Umbilical cord (tissue), 2 donors: ENCODE measurements around the gene NBAS. TPM values are rescaled to one million over a fixed set of nuclear protein-coding genes. Genes with fewer than 3 reads are reported as not detected.
"Not testable (repeated sequence)": the region's sequence is repeated elsewhere in the genome, so short reads cannot be mapped to it uniquely, and the experiment has no call there.

Source experiments
- DNase-seq: peaks from one replicate; pipeline ENCODE4 v3.0.0-alpha.2; 2015; ENCODE audit warnings: low spot score
- total RNA-seq: library from RNA; depleted of rRNA; stranded (reverse); fragments of >200 nt; gene quantifications from one replicate; pipeline ENCODE4 v1.2.3, GENCODE V29; 2014; ENCODE audit warnings: low replicate concordance; ENCODE audit not compliant: insufficient read depth

NBAS gene
- total RNA-seq, 1 donor from 2014 or later = 116 TPM

DNA sequence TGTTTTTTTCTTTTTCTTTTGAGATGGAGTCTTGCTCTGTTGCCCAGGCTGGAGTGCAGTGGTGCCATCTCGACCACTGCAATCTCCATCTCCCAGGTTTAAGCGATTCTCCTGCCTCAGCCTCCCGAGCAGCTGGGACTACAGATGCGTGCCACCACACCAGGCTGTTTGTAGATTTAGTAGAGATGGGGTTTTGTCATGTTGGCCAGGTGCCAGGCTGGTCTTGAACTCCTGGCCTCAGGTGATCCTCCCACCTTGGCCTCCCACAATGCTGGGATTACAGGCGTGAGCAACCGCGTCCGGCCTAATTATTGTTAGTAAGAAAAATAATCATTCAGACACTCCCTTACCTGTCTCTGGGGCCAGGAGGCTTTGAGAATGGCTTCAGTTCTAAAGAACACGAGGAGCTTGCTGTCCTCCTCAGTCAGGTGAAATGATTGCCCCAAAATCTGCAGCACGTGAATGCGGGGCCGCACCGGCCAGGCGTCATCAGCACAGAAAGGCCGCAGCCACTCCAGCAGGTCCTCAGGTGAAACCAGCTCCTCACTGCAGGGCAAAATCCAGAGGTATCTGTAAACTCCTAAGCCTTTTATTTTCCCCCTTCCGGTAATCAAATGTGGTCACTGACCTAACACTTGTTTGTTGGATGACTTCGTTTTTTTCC lies 342.6 kb downstream of the NBAS start:
- DNase-seq = no peak

DNA sequence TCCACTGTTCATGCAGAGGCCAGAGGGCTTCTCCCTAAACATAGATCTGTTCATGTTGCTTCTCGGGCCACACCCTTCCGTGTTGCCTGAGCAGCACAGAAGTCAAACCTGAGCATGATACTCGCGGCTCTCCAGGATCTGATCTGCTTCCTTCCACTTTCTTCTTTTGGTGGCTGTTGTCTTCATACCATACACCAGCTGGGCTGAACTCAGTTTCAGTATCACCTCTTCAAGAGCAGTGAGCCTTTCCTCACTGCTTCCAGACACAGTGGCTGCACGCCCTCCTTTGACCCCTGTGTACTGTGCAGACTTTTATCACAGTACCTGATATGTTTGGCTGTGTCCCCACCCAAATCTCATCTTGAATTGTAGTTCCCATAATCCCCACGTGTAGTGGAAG lies 348.9 kb downstream of the NBAS start:
- DNase-seq = no peak

DNA sequence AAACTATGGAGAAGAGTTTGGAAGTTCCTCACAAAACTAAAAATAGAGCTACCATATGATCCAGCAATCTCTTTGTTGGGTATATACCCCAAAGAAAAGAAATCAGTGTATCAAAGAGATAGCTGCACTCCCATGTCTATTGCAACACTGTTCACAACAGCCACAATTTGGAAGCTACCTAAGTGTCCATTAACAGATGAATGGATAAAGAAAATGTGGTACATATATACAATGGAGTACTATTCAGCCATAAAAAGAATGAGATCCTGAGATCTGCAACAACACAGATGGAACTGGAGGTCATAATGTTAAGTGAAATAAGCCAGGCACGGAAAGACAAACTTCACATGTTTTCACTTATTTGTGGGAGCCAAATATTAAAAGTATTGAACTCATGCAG lies 350.6 kb downstream of the NBAS start:
- DNase-seq = not testable (repeated sequence)

DNA sequence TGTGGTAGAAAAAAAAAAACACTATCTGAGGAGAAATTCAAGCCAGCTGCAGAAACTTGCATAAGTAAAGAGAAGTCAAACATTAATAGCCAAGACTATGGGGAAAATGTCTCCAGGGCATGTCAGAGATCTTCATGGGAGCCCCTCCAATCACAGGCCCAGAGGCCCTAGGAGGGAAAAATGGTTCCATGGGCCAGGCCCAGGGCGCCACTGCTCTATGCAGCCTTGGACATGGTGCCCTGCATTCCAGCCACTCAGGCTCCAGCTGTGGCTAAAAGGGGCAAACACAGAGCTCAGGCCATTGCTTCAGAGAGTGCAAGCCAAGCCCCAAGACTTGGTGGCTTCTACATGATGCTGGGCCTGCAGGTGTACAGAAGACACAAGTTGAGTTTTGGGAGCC lies 354.7 kb downstream of the NBAS start:
- no peak for DNase-seq

DNA sequence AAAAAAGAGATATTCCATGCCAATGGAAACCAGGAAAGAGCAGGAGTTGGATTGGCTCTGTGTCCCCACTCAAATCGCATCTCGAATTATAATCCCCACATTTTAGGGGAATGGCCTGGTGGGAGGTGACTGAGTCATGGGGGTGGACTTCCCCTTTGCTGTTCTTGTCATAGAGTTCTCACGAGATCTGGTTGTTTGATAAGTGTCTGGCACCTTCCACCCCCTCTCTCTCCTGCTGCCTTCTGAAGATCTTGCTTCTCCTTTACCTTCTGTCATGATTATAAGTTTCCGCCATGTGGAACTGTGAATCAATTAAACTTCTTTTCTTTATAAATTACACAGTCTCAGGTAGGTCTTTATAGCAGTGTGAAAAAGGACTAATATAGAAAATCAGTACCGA lies 355.6 kb downstream of the NBAS start:
- no peak for DNase-seq

DNA sequence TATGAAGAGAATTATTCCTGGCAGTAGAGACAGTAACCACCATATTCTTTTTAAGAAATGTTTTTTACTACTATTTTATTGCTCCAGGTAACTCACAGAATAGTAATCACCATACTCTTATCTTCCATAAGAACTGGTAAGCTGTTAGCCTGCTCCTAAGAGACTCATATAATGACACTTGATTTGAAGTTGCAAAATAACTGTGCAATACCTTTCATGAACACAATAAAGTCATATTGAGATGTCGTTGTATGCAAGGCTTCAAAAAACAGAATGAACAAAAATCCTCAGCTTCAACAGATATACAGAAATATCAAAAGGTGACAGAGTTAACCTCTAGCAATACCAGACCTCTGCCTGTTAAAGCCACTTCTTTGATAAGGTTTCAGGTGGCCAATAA lies 360.1 kb downstream of the NBAS start:
- no peak for DNase-seq

DNA sequence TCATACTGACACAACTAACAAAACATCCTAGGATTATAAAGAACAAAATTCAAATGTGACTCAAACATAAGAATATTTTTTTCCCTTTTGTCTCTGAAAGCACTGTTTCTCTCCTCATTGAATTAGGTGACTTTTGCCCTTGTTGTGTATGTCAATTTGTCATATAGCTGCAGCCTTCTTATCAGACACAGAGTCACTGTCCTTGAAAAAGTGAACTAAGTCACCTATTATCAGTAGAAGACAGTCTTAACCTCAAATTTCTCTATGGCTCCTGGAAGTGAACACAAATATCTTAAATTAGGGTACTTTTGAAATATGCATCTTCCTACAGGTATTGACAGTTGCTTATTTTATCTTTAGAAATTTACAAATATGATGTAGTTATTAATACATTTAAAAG lies 360.6 kb downstream of the NBAS start:
- DNase-seq = no peak

DNA sequence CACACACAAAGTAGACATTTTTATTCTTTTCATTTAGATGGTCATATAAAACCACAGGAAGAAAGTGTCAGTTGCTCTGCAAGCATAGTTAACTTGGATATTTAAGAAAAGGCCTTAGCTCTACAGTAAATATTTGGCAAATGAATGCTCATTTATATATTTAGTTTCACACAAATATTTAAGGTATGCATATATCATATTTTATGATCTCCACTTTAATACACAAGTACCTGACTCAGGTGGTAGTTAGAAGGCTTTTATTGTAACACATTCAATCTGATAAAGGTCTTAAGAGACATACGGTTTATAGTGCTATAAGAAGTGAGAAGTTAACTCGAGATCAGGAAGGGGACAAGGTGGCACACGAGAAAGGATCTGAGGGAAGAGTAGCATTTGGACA lies 363.1 kb downstream of the NBAS start:
- DNase-seq = no peak

DNA sequence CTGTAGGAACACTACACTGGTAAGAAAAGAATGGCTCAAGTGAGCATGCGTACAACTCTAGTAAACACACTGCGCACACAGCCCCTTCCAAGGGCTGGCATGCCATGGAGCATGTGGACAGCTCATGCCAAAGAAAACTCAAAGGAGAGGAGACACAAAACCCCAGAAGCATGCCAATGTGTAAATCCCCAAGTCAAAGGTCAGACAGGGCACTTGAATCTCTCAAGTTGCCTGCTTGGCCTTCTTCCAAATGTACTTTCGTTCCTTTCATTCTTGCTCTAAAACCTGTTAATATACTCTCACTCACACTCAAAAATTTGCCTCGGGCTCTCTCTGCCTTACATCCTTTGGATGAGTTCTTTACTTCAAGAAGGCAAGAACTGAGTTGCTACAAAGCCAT lies 365.3 kb downstream of the NBAS start:
- peak; percentile 25 for DNase-seq

DNA sequence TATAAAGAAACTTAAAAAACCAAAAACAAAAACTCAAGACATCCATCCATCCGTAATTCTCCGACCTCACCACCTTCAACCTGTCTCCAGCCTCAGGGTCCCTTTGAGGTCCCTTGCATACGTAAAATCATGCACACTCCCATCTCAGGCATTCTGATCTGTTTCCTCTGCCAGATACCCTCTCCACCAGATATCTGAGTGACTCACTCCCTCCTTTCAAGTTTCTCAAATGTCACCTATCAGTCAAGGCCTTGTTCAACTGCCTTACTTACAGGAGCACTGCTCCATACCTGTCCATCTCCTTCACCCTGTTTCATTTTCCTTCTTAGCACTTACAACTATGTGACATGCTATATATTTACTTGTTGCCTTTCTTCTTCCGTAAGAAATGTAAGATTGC lies 369.3 kb downstream of the NBAS start:
- DNase-seq = no peak

DNA sequence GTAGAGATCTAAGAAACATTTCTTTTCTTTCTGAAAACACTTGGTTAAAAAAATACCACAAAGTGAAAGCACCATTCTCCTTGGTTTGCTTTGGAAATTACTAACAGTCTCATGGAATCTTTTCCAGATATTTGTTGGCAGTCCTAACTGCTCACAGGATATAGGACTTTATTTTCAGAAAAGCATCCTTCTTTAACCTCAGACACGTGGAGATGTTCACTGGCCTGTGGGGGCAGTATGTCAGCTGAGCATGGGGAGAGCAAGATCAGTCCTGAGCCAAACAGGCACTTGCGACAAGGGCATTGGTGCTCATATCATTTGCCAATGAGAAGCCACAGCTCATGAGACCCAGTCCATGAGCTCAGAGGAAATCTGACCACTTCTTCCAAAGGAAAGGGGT lies 371.9 kb downstream of the NBAS start:
- DNase-seq = no peak

DNA sequence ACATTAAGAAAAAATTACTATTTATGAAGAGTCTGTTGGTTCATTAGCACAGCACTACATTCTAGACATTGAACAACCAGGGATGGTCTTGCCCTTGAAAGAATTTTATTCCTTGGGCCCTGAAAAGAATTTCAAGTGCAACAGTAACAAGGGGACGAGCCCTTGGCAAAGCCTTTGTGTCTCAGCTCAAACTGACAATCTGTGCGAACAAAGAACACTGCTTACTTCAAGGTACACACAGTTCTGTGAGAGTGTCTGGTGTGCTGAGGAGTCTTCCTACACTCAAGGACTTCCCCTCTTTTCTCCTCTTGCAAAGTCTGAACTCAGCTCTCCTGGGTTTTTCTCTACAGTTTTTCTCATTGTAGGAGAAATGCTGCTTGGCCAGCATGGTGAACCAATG lies 373.4 kb downstream of the NBAS start:
- DNase-seq = no peak

DNA sequence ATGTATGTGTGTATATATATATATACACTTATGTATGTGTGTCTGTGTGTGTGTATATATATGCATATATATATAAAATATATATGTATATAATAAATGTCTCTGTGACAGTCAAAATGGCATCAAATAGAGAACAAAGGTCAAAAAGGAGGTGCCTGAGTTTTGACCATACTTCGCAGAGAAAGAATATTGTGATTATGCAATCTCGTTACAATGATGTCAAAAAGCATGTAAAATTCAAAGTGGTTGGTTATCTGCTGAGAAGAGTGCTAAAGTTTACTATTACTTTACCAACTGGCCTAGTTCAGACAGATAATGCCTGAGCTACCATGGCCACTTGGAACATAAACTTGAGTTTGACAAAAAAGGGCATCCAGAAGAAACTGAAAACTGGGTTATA lies 375.0 kb downstream of the NBAS start:
- DNase-seq = no peak

DNA sequence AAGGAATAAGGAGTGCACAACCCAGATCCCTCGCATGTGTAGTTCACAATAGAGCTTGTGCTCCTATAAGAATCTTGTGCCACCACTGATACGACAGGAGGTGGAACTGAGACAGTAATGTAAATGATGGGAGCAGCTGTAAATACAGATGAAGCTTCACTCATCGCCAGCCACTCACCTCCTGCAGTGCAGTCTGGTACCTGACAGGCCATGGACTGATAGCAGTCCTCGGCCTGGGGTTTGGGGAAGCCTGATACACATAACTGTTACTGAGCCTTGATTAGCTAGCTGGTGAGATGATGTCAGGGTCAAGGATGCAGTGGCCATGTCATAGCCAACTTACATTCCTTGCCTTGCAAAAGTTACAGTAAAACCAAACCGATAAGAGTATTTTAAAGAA lies 376.6 kb downstream of the NBAS start:
- no peak for DNase-seq

DNA sequence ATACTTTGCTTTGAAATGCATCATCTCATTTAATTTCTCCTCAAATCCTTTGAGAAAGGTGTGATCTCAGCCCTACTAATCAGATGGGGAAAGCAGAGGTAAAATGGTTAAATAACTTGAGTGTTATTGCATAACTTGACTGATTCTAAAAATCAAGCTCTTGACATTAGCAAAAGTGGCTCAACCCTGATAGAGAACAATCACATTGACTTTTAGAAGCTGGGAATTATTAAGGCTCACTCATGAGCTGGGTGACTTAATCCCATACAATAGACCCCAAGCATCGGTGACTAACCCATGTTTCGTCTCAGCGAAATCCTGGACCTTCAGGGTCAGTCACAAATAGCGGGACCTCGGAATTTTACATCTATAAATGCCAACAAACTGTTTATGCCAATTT lies 378.9 kb downstream of the NBAS start:
- no peak for DNase-seq

DNA sequence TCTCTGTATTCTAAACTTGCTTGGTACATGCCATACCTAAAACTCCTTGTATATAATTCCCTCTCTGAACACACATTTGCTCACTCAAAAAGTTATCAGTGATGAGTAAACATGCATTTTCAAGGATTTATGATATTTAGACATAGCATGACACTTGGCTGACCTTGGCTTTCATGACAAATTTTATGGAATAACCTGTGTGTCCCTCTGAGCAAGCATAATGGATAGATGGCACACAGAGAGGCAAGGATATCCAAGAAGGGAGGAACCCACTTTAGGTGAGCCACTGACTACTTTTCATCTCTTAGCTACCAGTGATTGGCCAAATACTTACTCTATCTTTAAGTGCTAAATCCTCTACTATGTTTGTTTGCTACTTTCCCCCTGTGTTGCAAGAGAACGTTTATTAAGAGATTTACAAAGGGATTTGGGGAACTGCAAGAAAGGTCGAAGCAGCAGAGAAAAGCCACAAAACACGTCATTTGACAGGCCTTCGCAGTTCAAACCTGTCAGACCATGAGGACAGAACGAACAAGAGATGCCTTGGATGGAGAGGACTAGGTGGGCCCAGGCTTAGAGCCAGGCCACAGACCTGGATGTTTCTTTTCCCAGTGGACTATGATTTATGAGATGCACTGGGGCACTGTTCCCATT lies 379.9 kb downstream of the NBAS start:
- DNase-seq = no peak

DNA sequence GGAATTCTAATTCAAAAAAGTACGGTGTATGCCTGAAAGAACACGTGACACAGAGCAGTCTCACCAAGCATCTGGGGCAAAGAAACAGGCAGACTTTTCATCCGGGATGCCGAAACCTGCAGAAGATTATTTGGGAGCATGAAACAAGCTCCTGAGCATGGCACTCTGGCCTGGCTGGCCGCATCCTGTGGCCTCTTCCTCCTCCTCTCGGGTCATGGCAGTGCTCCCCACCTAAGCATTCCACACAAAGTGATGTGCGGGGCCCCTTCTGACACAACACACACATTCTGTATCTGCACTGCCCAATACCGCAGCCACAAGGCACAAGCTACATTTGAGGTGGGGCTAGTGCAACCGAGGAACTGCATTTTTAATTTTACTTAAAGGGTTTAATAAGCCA lies 380.8 kb downstream of the NBAS start:
- DNase-seq = no peak

DNA sequence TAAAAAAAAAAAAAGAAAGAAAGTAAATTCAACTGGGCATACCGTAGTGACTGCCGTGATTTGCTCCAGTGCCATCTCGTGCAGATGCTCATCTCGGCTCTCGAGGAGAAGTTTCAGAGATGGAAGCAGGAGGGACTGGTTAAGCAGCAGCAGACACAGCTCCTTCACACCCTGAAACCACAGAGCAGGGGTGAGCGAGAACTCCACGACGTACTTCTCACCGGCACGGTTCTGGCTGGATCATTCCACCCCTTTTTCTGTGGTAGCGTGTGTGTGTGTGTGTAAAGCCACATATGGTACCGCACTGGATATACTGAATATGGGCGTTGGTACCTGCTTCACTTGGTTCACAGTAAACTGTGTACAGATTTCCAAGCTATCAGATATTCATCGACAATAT lies 382.2 kb downstream of the NBAS start:
- DNase-seq = no peak

DNA sequence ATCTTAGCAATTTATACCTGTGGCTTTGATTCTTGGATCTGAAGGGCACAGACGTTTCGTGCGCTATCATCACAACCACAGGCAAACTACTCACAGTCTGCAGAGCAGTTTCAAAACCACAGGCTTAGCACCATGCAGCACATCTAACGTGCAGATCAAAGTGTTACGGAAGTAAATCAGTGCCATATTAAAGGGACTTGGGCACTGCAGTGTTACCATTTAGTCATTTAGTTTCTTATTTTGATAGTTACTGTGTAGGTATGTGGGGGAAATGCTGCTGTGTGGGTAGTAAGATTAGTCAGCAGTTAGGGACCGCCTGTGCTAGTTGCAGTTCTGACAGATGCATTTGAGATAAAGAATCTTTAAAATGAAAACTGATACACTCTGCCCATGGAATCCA lies 384.0 kb downstream of the NBAS start:
- DNase-seq = no peak

DNA sequence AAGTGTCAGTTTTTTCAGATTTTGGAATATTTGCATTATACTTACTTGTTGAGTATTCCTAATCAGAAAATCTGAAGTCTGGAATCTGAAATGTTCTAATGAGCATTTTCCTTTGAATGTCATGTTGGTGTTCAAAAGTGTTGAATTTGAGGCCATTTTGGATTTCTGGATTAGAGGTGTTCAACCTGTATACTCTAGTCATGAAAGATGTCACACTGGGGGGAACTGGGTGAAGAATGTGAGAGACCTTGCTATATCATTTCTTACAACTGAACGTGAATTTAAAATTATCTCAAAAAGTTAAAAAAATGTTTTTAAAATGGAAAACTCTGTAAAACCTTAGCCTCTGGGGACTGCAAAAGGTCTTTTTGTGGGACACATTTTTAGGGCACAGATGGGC lies 384.5 kb downstream of the NBAS start:
- DNase-seq = no peak

DNA sequence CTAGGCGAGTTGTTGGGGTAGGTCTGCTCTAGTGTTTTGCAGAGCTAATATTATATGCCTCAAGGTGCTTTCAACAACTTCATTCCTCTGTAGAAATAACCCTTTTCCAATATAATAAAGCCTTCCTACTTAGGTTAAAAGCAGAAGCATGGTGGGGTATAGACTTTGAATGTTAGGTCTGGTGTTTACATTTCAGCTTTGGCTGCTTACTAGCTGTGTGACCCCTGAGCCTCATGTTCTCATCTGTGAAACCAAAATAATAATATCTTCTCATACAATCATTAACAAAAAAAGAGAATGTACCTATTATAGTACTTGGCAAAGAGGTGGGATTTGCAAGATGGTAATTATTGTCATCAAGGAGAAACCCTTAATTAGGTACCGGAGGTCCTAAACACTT lies 386.6 kb downstream of the NBAS start:
- no peak for DNase-seq

DNA sequence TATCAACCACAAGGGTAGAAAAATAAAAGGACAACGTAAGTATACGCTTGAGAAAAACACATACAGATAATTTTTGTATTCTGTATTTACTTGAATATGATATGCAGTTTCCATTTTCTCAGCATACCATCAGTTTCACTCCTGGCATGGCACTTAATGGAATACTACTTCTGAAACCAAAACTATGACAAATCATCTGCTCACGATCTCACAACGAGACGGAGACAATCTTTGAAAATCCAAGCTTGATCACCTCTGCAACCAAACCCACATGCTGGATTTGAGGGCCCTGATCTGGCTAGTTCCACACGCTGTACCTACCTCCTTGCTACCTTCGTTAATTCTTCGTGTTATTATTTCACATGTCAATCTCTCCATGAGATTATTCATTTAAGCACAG lies 387.6 kb downstream of the NBAS start:
- no peak for DNase-seq

DNA sequence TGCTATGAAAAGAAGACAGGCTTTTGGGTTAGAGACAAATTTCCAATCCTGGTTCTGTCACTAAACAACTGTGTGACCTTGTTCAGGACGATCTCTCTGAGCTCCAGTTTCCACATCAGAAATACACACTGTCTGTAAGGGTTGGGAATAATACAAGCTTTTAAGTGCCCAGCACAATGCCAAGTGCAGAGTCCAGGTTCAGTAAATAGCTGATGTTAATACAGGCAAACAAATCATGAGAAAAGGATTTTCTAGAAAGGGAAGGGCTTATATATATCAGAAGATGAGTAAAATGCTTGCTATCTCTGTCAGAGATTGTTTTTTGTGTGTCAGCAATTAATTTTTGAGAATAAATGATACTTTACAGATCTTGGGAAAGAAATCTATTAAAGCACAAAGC lies 388.3 kb downstream of the NBAS start:
- DNase-seq = no peak
